ENCODE results near the gene KCNJ4. TPM values are rescaled to one million over a fixed set of nuclear protein-coding genes. Genes with fewer than 3 reads are reported as not detected.

KCNJ4 gene
- total RNA-seq, 3 donors from 2014 or later, result not detected

DNA sequence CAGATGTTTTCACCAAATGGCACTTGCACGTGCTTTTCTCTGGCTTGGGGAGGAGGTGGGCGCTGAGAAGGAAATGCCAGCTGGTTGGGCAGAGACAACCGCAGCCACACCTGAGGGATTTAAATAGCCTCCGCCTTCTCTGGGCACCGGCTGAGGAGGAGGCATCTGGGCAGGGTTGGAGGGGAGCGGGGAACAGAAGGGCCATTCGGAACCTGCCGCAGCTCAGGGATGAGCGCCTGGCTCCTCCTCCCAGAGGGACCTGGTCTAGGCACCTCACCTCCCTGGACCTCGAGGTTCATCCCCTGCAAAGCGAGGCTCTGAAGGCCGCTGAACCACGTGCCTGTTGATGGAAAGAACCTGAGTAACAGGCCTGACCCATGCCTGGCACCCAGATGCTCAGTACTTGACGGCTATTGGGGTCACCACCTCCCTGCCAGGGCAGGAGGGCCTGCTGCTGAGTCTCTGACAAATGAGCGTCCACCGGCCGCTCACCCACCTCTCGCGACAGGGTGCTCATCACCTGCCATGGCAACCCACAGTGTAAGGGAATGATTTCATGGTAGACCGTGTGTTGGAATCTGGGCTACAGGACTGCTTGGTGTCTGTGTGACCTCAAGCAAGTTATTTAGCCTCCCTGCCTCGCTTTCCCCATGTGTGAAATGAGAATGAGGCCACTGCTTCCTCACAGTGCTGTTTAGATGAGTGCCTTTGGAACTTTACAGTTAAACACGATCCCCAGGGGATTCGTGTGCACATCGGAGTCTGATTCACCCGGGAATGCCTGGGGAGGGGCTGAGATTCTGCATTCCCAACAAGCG lies 10.9 kb upstream of the KCNJ4 start:
- H3K27me3 Mint-ChIP-seq (ENCODE audit: low read depth), result peaks cover 64% of the 10 kb centered on the region
- no peaks in the 10 kb centered on the region for H3K9me3 Mint-ChIP-seq
- H3K4me3 Mint-ChIP-seq, result no peak overlapping the region
- DNase-seq (no peak), ATAC-seq (no peak)
- H3K4me1 Mint-ChIP-seq (ENCODE audit: low read depth), result peaks cover 14% of the 10 kb centered on the region
- no peaks in the 10 kb centered on the region for H3K36me3 Mint-ChIP-seq (ENCODE audit: insufficient read depth)

DNA sequence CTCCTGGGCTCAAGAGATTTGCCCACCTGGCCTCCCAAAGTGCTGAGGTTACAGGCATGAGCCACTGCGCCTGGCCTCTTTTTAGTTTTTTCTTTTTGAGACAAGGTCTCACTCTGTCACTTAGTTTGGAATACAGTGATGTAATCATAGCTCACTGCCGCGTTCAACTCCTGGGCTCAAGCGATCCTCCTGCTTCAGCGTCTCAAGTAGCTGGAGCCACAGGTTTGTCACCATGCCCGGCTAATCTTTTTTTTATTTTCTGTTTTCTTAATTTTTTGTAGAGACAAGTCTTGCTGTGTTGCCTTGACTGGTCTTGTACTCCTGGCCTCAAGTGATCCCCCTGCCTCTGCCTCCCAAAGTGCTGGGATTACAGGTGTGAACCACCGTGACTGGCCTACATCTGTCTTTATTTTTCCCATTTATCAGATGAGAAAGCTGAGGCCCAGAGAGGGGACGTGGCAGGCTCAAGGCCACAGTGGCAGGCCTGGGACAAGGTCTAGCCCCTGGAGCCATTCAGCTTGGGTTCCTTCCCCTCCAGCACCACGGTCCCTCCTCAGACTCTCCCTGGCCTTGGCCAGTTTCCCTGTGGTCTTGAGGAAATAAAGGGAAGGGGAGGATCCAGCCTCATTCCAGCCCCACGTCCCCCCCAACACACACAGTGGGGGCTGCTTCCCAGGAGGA lies 10.1 kb upstream of the KCNJ4 start:
- DNase-seq (no peak), ATAC-seq (no peak)
- Mint-ChIP-seq H3K9me3 (no peaks in the 10 kb centered on the region), H3K36me3 (ENCODE audit: insufficient read depth) (no peaks in the 10 kb centered on the region), H3K27me3 (ENCODE audit: low read depth) (peaks cover 71% of the 10 kb centered on the region), H3K4me1 (ENCODE audit: low read depth) (peaks cover 14% of the 10 kb centered on the region), H3K4me3 (no peak overlapping the region)

- no peaks in the 10 kb centered on the region for H3K36me3 Mint-ChIP-seq (ENCODE audit: insufficient read depth)
- no peak for DNase-seq
- no peak overlapping the region for H3K4me3 Mint-ChIP-seq
- peaks cover 78% of the 10 kb centered on the region for H3K27me3 Mint-ChIP-seq (ENCODE audit: low read depth)
- no peaks in the 10 kb centered on the region for H3K9me3 Mint-ChIP-seq
- H3K4me1 Mint-ChIP-seq (ENCODE audit: low read depth), result peaks cover 14% of the 10 kb centered on the region
- ATAC-seq, result no peak
These were observed 8.2 kb upstream of the KCNJ4 start for GRCh38 chr22:38462960-38463784.

DNA sequence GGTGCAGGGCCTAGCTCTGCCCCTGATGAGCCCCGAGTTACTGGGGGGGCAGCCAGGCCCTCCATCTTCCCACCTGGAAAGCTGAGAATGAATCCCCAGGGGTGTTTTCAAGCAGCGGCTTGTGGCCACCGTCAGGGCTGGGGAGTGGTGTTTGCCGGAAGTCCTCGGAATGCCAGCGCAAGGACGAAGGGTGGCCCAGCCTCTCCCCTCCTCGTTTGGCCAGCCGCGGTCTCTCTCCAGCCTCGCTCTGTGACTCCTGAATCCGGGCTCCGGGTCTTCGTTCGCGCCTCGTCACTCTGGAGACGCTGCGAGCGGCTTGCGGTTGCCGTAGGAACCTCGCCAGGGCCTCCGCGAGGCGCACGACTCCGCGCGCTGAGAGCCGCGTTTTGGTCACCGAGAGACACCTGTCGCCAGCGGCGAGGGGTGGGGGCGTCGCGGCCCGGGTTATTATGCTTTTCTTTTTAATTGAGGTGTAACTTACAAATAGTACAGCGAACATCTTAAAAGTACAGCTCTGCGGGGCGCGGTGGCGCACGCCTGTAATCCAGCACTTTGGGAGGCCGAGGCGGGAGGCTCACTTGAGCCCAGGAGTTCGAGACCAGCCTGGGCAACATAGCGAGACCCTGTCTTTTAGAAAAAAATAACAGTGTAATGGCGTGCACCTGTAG lies 6.5 kb upstream of the KCNJ4 start:
- H3K4me3 Mint-ChIP-seq, result no peak overlapping the region
- peaks cover 83% of the 10 kb centered on the region for H3K27me3 Mint-ChIP-seq (ENCODE audit: low read depth)
- H3K9me3 Mint-ChIP-seq, result no peaks in the 10 kb centered on the region
- ATAC-seq (peak; percentile 76 to 80), DNase-seq (peak; percentile 13)
- H3K36me3 Mint-ChIP-seq (ENCODE audit: insufficient read depth), result no peaks in the 10 kb centered on the region
- H3K4me1 Mint-ChIP-seq (ENCODE audit: low read depth), result peaks cover 6% of the 10 kb centered on the region

- Mint-ChIP-seq H3K27me3 (ENCODE audit: low read depth) (peaks cover 83% of the 10 kb centered on the region), H3K9me3 (no peaks in the 10 kb centered on the region), H3K4me1 (ENCODE audit: low read depth) (peaks cover 9% of the 10 kb centered on the region), H3K36me3 (ENCODE audit: insufficient read depth) (no peaks in the 10 kb centered on the region), H3K4me3 (no peak overlapping the region)
- DNase-seq (no peak), ATAC-seq (peak; percentile 10 to 21)
These were observed 6.0 kb upstream of the KCNJ4 start for GRCh38 chr22:38461057-38461413.

DNA sequence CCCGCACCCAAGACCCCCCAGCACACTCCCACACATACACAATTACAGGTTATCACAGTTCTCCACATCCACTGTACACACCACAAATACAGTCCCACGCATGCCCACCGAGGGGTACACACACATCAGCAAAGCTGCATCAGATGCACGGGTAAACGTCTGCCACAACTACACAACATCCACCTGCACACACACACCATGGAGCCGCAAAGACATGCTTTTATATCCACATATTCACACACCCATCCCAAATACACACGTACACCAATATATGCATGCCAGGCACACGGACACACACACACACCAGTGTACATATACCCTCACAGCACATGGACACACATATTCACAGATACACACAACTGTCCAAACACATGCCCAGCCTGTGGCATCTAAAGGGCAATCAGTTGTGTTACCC lies 5.4 kb upstream of the KCNJ4 start:
- no peak for ATAC-seq
- peaks cover 77% of the 10 kb centered on the region for H3K27me3 Mint-ChIP-seq (ENCODE audit: low read depth)

DNA sequence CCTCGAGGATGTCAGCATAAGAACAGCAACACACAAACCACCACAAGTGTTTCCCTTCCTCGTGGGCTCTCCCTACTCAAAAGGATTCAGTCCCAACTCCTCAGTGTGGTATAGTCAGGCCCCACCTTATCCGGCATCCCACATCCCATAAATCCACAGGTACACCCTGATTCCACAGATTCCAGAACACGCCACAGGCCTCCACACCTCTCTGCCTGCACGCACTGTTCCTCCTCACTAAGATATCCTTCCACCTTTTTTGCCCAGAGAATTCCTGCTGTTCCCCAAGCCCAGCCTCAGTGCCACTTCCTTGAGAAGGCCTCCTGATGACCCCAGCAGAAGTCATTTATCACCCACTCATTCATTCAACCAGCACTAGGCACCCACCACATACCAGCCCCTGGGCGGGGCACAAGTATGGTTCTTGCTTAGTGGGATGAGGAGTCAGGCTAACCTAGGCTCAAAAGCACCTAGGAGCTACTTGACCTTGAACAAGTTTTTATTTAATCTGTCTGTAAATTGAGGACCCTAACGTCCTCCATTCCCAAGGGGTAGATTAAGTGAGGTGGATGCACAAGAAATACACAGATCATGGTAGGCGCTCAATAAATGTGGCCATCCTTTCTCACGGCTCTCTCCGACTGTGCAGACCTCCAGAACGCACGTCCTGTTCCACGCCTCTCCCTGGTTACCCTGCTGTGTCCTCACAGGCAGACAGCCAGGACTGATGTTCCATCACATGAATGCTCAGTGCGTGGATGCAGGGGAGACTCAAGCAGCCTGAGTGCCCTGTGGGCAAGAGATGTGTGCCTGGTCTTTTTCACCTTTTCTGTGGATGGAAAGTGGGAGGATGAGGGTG lies 2.1 kb upstream of the KCNJ4 start:
- Mint-ChIP-seq H3K4me1 (ENCODE audit: low read depth) (peaks cover 12% of the 10 kb centered on the region), H3K27me3 (ENCODE audit: low read depth) (peaks cover 71% of the 10 kb centered on the region), H3K4me3 (peak overlapping the region; percentile 70), H3K9me3 (no peaks in the 10 kb centered on the region), H3K36me3 (ENCODE audit: insufficient read depth) (no peaks in the 10 kb centered on the region)
- no peak for ATAC-seq
- DNase-seq, result no peak

More for the DNA sequence above, 5.4 kb upstream of the KCNJ4 start:
- no peaks in the 10 kb centered on the region for H3K36me3 Mint-ChIP-seq (ENCODE audit: insufficient read depth)
- DNase-seq, result no peak
- peaks cover 9% of the 10 kb centered on the region for H3K4me1 Mint-ChIP-seq (ENCODE audit: low read depth)
- H3K9me3 Mint-ChIP-seq, result no peaks in the 10 kb centered on the region
- no peak overlapping the region for H3K4me3 Mint-ChIP-seq

DNA sequence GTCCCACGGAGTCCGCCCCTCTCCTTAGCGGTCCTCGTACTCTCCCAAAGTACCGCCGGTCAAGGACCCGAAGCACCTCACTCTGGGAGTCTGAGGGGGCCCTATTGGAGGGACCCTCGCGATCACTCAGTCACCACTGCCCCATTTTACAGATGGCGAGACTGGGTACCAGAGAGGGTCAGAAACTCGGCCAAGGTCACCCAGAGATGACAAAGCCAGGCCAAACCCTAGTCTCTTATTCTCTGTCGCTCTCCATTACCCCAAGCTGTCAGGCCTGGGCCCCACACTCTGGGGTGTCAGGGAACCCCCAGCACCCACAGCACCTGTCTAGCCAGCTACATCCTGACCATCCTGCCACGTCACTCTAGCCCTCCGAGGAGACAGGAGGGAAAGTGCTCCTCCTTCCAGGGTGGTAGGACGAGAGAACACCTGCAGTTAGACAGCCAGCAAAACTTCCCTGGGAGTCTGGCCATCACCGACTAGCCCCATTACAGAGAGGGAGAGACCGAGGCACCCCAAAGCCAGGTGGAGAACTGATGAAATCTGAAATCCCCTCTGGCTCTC lies 1.4 kb upstream of the KCNJ4 start:
- ATAC-seq (no peak), DNase-seq (no peak)
- Mint-ChIP-seq H3K9me3 (no peaks in the 10 kb centered on the region), H3K4me3 (peak overlapping the region; percentile 70), H3K36me3 (ENCODE audit: insufficient read depth) (no peaks in the 10 kb centered on the region), H3K4me1 (ENCODE audit: low read depth) (peaks cover 9% of the 10 kb centered on the region), H3K27me3 (ENCODE audit: low read depth) (peaks cover 71% of the 10 kb centered on the region)

DNA sequence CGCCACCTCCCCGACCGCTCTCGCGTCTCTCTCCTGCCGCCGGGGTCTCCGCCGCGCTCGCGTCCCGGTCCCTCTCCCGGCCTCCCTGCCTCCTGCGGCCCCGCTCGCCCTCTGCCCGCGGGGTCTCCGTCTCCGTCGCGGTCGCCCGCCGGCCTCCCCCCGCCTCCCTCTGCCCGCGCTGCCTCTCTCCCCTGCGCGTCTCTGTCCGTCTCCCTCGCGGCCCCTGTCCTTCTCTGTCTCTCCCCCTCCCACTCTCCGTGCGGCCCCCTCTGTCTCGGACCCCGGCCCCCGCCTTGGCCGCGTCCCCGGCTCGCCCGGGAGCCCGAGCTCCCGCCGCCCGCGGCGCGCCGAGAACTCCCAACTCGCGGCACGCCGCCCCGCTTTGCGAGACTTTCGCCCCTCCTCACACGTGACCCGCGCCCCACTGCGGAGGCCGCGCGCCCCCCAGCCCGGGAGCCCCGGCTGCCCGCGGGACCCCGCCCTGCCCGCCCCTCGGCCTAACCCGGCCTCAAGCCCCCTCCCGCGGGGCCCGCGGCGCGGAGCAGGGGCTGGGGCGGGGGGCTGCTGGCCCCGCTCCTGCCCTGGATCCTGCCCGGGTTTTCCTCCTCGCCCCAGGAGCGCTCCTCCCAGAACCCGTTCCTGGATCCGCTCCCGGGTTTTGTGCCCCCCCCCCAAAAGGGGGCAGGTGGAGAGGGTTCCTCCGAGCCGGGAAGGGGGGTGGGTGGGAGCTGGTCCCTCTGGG lies 702 bp upstream of the KCNJ4 start:
- peaks cover 9% of the 10 kb centered on the region for H3K4me1 Mint-ChIP-seq (ENCODE audit: low read depth)
- H3K4me3 Mint-ChIP-seq, result peak overlapping the region; percentile 70
- no peaks in the 10 kb centered on the region for H3K9me3 Mint-ChIP-seq
- H3K36me3 Mint-ChIP-seq (ENCODE audit: insufficient read depth), result no peaks in the 10 kb centered on the region
- ATAC-seq (peak; percentile 13 to 19), DNase-seq (no peak)
- H3K27me3 Mint-ChIP-seq (ENCODE audit: low read depth), result peaks cover 68% of the 10 kb centered on the region

GRCh38 chr22:38454353-38455075 lies 485 bp downstream of the KCNJ4 start:
- no peaks in the 10 kb centered on the region for H3K9me3 Mint-ChIP-seq
- ATAC-seq, result peak; percentile 32 to 36
- H3K4me1 Mint-ChIP-seq (ENCODE audit: low read depth), result peaks cover 9% of the 10 kb centered on the region
- H3K36me3 Mint-ChIP-seq (ENCODE audit: insufficient read depth), result no peaks in the 10 kb centered on the region
- peaks cover 75% of the 10 kb centered on the region for H3K27me3 Mint-ChIP-seq (ENCODE audit: low read depth)
- DNase-seq, result no peak
- H3K4me3 Mint-ChIP-seq, result peak overlapping the region; percentile 69

DNA sequence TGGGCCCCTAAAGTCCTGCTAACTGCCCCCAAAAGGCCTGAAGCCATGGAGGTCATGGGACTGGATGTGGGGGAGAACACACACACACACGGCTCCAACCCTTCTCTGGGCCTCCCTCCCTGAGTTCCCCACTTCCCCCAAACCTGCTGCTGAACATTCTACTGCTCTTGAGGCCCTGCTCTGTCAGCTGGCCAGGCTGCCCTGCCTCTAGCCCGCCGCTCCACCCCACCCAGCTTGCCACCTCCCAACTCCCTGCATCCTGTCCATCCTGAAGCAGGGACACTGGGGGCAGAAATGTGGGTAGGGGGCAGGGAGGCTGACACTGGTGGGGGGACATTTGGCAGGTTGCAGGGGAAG lies 1.0 kb downstream of the KCNJ4 start:
- H3K27me3 Mint-ChIP-seq (ENCODE audit: low read depth), result peaks cover 70% of the 10 kb centered on the region
- H3K36me3 Mint-ChIP-seq (ENCODE audit: insufficient read depth), result no peaks in the 10 kb centered on the region
- H3K4me1 Mint-ChIP-seq (ENCODE audit: low read depth), result peaks cover 9% of the 10 kb centered on the region
- no peak for DNase-seq
- H3K9me3 Mint-ChIP-seq, result no peaks in the 10 kb centered on the region
- H3K4me3 Mint-ChIP-seq, result peak overlapping the region; percentile 37
- no peak for ATAC-seq

GRCh38 chr22:38453066-38453672 lies 1.8 kb downstream of the KCNJ4 start:
- DNase-seq, result no peak
- Mint-ChIP-seq H3K4me3 (no peak overlapping the region), H3K4me1 (ENCODE audit: low read depth) (peaks cover 9% of the 10 kb centered on the region), H3K27me3 (ENCODE audit: low read depth) (peaks cover 65% of the 10 kb centered on the region), H3K36me3 (ENCODE audit: insufficient read depth) (no peaks in the 10 kb centered on the region), H3K9me3 (no peaks in the 10 kb centered on the region)
- ATAC-seq, result no peak
